Measurements from ENCODE around the gene MYOM1. TPM values are rescaled to one million over a fixed set of nuclear protein-coding genes. Genes with fewer than 3 reads are reported as not detected.

Gene MYOM1
- total RNA-seq, 3 donors from 2014 or later: 3.1 to 6.9 (median 5.9) TPM

GRCh38 chr18:3056311-3056710 is 163.5 kb downstream of the MYOM1 start:
- H3K4me1 ChIP-seq: no peaks in the 10 kb centered on the region
- no peaks in the 10 kb centered on the region for H3K9me3 ChIP-seq
- no peak overlapping the region for H3K4me3 ChIP-seq
- TF ChIP-seq CTCF (IDR thresholded peaks at IDR 0.05) (no peak), POLR2AphosphoS5 (IDR thresholded peaks at IDR 0.05) (no peak), POLR2A (IDR thresholded peaks at IDR 0.05) (no peak)
- intact Hi-C loops (cut with DNase I; ENCODE audit: low total_unique reads): loop anchor here (1.0 kb wide), 1 partner anchor 8 kb away; no protein-coding TSS in a partner anchor
- no peak for DNase-seq (ENCODE audit: low spot score in 2 of 2)
- no peaks in the 10 kb centered on the region for H3K36me3 ChIP-seq
- no peak overlapping the region for H3K27ac ChIP-seq
- no peaks in the 10 kb centered on the region for H3K27me3 ChIP-seq

- H3K4me3 ChIP-seq: no peak overlapping the region
- H3K4me1 ChIP-seq: no peaks in the 10 kb centered on the region
- DNase-seq (ENCODE audit: low spot score in 2 of 2): no peak
- H3K36me3 ChIP-seq: no peaks in the 10 kb centered on the region
- TF ChIP-seq POLR2AphosphoS5 (IDR thresholded peaks at IDR 0.05) (no peak), CTCF (IDR thresholded peaks at IDR 0.05) (no peak), POLR2A (IDR thresholded peaks at IDR 0.05) (no peak)
- intact Hi-C loops (cut with DNase I; ENCODE audit: low total_unique reads): loop anchor here (1.0 kb wide), 1 partner anchor 8 kb away; no protein-coding TSS in a partner anchor
- no peaks in the 10 kb centered on the region for H3K9me3 ChIP-seq
- no peak overlapping the region for H3K27ac ChIP-seq
- H3K27me3 ChIP-seq: no peaks in the 10 kb centered on the region
These were observed 164.0 kb downstream of the MYOM1 start for GRCh38 chr18:3055816-3056215.

- Histone ChIP-seq H3K9me3 (no peaks in the 10 kb centered on the region), H3K4me1 (no peaks in the 10 kb centered on the region), H3K27me3 (no peaks in the 10 kb centered on the region), H3K27ac (no peak overlapping the region), H3K36me3 (no peaks in the 10 kb centered on the region), H3K4me3 (no peak overlapping the region)
- intact Hi-C loops (cut with DNase I; ENCODE audit: low total_unique reads): no loop called here
- no peak for DNase-seq (ENCODE audit: low spot score in 2 of 2)
- no peak for TF ChIP-seq POLR2AphosphoS5 (IDR thresholded peaks at IDR 0.05)
- TF ChIP-seq CTCF (IDR thresholded peaks at IDR 0.05): no peak
- no peak for TF ChIP-seq POLR2A (IDR thresholded peaks at IDR 0.05)
These were observed 164.5 kb downstream of the MYOM1 start for GRCh38 chr18:3055186-3055728.

- Histone ChIP-seq H3K4me3 (no peak overlapping the region), H3K4me1 (no peaks in the 10 kb centered on the region), H3K27me3 (no peaks in the 10 kb centered on the region), H3K9me3 (no peaks in the 10 kb centered on the region), H3K27ac (no peak overlapping the region), H3K36me3 (no peaks in the 10 kb centered on the region)
- intact Hi-C loops (cut with DNase I; ENCODE audit: low total_unique reads): no loop called here
- TF ChIP-seq POLR2AphosphoS5 (IDR thresholded peaks at IDR 0.05) (no peak), CTCF (IDR thresholded peaks at IDR 0.05) (no peak), POLR2A (IDR thresholded peaks at IDR 0.05) (no peak)
- no peak for DNase-seq (ENCODE audit: low spot score in 2 of 2)
These were observed 165.0 kb downstream of the MYOM1 start for GRCh38 chr18:3054780-3055179.

GRCh38 chr18:3054214-3054613 is 165.6 kb downstream of the MYOM1 start:
- TF ChIP-seq CTCF (IDR thresholded peaks at IDR 0.05): no peak
- TF ChIP-seq POLR2A (IDR thresholded peaks at IDR 0.05): no peak
- Histone ChIP-seq H3K27me3 (no peaks in the 10 kb centered on the region), H3K27ac (no peak overlapping the region), H3K4me1 (no peaks in the 10 kb centered on the region), H3K36me3 (no peaks in the 10 kb centered on the region), H3K9me3 (no peaks in the 10 kb centered on the region), H3K4me3 (no peak overlapping the region)
- intact Hi-C loops (cut with DNase I; ENCODE audit: low total_unique reads): no loop called here
- no peak for DNase-seq (ENCODE audit: low spot score in 2 of 2)
